Ramos (cell line): ENCODE measurements around the gene WNT4.

Experiments used
- in situ Hi-C: fragments of 300-500 bp; cut with MboI; formaldehyde crosslinking; loops from one replicate; pipeline ENCODE4 v1.14.3; 2022; ENCODE audit warnings: low sequenced_read_pairs; ENCODE audit not compliant: unreplicated experiment

The WNT4 gene

DNA sequence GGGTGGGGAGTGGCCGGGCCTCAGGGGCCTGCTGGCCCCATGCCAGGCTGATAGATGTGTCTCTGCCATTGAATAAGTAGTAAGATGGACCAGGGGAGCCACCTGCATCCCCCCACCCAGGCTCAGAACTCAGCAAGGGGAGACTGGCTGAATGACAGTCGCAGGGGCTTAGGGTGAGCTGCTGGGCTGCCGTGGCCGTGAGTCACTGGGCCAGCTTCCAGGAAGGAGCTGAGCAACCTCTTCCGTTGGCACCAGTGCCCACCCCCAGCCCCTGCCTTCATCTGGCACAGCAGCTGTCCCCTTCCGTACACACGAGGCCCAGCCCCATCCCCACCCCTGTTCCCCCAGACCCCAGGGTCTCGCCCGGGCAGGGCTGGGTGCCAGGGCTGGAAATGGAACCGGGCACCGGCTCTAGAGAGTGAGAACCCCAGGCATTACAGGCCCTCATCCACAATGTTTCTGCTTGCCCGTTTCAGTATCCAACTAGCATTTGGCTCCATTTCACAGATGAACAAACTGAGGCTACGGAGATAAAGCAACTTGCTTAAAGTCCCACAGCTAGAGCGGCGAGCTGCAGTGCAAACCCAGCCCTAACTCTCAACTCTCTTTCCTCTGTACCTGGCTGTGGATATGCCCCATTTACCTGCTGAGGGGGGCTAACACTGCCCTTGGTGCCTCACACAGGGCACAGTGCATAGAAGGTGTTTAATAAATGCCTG is 10.2 kb downstream of the WNT4 start:
- in situ Hi-C loops: loop anchor here (5.0 kb wide), 1 partner anchor 285 kb away; no protein-coding TSS in a partner anchor

DNA sequence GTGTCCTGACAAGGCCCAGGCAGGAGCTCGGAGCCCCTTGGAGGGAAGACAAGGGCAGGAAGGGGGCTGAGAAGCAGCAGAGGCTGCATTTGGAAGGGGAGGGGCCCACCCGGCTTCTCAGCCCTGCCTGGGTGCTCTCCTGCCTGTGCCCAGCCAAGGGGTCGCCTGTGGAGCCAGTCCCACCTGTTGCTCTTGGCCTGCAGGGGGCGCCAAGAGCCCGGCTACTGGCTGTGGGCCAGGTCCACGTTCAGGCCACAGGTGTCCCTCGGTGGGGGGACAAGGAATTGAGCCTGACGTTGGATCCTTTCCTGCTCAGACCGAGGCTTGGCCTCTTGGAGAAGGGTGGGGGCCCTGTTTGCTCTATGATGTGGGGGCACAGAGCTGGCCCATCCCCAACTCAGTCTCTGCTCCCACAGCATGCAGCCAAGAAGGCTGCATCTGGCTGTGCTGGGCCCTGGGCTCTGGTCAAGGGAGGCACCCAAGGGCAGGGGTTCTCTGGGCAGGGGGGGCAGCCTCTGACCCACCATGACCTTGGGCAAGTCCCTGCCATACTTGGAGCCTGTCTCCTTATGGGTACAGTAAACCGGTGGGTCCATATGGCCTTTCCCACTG is 10.9 kb downstream of the WNT4 start:
- in situ Hi-C loops: loop anchor here (5.0 kb wide), 1 partner anchor 285 kb away; no protein-coding TSS in a partner anchor

DNA sequence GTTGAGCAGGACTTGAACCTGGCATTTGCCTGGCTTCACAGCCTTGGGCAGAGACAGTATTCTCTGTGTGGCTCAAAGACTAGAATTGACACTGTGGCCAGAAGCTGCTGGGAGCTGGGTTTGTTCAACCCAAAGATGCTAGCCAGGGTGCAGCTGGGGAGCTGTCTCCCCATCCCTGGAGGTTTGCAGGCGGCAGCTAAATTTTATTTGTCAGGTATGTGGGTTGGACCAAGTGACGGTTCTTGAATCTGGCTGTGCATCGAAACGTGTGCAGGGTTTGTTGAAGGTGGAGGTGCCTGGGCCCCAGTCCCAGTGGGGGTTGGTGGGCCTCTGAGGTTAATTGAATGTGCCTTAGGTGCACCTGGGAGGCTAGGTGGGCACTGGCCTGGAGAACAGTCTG is 11.8 kb downstream of the WNT4 start:
- in situ Hi-C loops: loop anchor here (5.0 kb wide), 1 partner anchor 286 kb away; no protein-coding TSS in a partner anchor

DNA sequence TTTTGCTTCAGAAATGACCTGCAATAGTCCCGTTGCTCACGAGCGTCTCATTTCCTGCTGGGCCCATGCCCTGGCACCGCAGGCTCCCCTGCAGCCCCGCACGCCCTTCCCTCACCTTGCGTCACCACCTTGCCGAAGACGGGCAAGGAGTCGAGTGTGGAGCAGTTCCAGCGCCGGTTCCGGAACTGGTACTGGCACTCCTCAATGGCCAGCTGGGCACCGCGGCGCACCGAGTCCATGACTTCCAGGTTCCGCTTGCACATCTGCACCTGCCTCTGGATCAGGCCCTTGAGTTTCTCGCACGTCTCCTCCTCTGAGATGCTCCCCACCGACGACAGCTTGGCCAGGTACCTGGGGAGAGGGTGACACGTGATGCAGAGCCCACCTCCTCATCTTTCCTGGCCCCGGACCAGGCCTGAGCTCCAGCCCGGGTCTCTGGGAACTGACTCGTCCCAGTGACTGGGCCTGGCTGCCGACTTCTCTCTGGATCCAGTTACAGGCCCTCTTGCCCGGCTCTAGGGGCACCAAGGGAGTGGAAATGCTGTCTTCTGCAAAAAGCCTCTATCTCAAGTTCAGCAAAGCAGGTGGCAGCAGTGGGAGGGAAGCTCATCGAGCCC is 13.3 kb downstream of the WNT4 start:
- in situ Hi-C loops: loop anchor here (5.0 to 10.0 kb wide), 2 partner anchors 288 to 515 kb away; partner anchors contain the start of gene C1QC

DNA sequence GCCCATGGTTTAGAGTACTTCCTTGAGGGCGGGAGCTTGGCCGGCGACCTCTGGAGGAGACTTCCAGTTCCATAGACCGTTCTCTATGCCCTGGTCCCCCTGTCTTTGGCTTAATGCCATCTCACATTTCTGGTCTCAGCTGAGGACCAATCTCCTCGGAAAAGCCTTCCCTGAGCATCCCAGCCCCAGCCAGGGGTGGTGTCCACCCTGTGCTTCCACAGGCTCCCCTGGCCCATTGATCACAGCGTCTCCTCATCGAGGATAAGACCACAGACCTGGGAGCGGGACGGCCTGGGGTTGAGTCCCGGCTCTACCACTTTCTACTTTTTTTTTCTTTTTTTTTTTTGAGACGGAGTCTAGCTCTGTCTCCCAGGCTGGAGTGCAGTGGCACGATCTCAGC is 14.5 kb downstream of the WNT4 start:
- in situ Hi-C loops: loop anchor here (10.0 kb wide), 1 partner anchor 516 kb away; the partner anchor contains the start of gene C1QC

DNA sequence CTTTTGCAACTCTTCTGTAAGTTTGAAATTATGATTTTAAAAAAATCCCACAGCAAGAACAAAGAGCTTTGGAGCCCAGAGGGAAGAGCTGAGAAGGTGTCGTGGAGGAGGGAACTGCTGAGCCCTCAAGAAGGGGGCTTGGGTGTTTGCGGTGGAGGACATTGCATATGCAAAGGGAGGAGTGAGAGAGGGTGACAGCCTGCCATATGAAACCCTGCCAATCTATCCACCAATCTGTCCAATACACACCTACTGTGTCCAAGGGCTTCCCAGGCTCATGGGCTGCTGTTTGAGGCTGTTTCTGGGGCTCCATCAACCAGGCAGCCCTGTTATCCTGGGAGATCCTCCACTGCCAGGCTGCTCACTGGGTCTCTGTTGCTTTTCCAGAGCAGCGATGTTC is 15.2 kb downstream of the WNT4 start:
- in situ Hi-C loops: loop anchor here (10.0 kb wide), 1 partner anchor 517 kb away; the partner anchor contains the start of gene C1QC

DNA sequence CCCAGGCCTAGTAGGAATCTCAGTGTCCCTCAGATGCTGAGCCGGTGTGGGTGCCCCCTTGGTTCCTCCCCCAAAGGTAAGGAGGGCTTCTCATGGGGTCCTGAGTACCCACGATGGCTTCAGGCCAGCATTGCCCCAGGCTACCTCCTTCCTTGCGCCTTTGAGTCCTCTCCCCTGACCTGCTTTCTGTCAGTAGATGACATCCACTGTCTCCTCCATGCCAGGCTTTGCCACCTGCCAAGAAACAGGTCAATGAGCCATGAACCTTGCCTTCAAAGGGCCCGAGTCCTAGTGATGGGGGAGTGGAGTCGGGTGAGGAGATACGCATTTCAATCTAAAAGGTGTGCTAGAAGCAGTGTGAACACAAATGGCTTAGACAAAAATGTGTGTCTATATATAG is 15.6 kb downstream of the WNT4 start:
- in situ Hi-C loops: loop anchor here (10.0 kb wide), 1 partner anchor 518 kb away; the partner anchor contains the start of gene C1QC

DNA sequence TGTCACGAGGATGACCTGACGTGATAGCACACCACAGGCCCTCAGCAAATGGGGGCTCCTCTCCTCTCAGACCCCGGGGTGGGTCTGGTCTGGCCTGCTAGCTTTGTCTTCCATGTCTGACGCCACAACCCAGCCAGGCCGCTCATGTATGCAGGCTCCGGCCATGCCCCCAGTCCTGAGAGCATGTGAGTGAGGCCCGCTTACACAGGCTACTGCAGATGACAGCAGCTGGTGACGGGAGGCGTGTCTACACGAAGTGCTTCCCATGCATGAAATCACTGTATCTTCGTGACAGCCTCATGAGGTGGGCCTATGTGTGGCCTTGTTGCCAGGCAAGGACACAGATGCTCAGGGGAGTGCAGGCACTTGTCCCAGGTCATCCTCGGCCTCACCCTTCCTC is 16.4 kb downstream of the WNT4 start:
- in situ Hi-C loops: loop anchor here (10.0 kb wide), 1 partner anchor 518 kb away; the partner anchor contains the start of gene C1QC

DNA sequence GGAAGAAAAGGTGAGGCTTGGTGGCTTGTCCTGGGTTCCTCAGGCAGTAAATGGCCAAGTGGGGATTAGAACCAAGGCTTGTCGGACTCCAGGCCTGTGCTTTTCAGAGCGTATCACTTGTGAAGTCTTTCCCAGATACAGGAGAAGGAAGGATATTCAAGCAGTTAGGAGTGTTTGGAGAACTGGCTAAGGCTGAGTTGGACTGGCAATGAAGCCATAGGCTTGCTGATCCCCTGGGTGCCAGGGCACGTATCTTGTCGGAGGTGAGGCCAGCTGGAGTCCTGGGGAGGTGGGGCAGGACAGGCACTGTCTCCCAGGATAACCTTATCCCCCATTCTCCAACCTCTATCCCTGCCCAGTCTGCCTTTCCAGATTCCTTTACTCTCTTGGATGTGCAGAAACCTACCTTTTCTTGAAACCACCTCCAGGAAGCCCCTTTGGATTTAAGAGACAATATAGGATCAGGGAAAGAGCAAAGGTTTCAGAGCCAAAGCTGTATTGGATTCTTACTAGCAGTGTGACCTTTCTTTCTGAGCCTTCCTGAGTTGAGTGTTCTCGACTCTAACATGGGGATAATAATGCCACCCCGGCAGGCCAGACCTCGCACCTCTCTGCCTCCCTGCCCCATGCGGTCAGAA is 18.2 kb downstream of the WNT4 start:
- in situ Hi-C loops: loop anchor here (10.0 kb wide), 1 partner anchor 520 kb away; the partner anchor contains the start of gene C1QC

DNA sequence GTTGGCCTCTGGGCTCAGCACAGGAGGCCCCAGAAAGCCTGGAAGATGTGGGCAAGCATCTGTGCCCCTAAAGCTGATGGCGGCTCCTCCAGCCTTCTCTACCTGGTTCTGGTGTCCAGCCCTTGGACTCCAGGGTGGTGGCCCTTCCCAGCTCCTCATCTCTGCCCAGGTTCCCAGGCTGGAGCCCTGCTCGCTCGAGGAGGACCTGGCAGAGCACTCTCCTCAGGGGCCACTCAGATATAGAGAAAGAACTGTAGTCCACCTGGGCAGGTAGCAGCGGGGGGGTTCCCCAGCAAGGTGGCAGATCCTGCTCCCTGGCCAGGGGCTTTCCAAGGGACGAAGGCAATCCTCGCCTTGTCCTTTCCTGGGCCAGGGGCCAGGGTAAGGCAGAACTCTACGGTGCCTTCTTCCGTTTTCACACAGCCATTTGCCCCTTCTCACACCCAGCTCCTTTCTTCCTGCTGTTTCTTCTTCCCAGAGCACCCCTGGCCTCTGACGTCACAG is 18.9 kb downstream of the WNT4 start:
- in situ Hi-C loops: loop anchor here (10.0 kb wide), 1 partner anchor 521 kb away; the partner anchor contains the start of gene C1QC

DNA sequence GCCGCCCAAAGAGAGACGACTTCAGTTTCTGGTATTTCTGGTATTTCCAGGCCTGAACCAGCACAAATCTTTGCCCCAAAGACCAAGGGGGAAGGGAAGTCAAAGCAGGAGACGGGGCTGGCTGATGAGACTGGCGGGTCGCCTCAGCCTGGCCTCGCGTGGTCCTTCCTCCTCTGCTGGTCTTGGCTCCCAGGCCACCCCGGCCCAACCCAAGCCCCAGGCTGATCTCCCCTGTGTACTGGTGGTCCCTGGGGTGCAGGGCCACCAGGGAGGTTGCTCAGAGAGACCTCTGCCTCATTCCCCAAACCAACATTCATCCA is 19.9 kb downstream of the WNT4 start:
- in situ Hi-C loops: loop anchor here (10.0 kb wide), 1 partner anchor 522 kb away; the partner anchor contains the start of gene C1QC

DNA sequence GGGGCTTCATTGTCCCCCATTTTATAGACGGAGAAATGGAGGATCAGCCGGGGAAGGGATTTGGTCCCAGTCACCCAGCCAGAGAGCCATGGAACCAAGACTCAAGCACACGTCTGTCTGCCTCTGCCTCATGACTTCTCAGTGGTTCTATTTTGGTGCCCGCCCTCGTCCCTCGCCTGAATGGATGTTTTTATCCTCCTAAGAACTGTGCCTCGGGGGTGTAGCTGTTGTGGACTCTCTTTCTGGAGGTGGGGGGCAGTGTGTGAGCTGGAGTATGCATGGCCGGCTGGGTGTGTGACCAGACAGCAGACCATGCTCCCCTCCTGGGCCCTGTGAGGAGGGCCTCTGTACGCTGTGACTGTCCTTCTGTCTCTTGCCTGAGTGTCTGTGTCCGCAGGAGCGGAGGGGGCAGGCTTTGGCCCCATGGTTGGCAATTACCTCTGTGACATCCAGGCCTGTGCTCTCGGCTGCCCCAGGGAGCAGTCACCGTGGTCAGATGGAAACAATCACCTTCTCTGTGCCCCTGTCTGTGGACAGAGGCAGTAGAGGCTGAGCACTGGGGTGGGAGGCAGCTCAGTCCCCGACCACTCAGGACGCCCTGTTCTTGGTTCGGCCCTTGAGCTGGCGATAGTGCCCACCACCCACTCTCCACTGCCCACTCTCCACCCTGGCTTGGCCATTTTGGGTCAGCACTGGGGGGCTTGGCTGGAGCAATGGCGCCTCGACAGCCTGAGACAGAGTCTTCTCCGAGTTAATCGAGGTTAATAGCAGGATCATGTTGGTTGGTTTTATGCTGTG is 20.4 kb downstream of the WNT4 start:
- in situ Hi-C loops: loop anchor here (10.0 kb wide), 1 partner anchor 522 kb away; the partner anchor contains the start of gene C1QC

DNA sequence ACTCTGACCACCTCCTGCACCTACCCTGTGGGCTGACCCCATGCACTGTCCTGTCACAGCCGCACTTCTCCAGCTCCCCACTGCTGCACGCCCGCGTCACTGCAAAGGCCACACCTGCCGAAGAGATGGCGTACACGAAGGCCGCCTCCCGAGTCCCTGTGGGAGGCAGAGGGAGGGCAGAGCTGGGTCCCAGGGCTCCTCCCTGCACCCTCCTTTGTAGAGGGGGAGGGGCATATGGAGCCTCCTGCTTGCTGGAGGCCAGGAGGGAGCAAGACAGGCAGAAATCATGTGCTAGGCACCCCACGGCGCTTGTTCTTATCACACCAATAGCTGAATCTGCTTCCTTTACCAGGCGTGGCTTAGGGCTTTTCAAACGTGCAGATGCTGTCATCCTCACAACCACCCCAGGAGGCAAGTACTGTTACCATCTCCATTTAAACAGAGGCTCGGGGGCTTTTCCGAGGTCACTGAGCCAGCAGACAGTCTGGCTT is 21.4 kb downstream of the WNT4 start:
- in situ Hi-C loops: loop anchor here (10.0 kb wide), 1 partner anchor 523 kb away; the partner anchor contains the start of gene C1QC

DNA sequence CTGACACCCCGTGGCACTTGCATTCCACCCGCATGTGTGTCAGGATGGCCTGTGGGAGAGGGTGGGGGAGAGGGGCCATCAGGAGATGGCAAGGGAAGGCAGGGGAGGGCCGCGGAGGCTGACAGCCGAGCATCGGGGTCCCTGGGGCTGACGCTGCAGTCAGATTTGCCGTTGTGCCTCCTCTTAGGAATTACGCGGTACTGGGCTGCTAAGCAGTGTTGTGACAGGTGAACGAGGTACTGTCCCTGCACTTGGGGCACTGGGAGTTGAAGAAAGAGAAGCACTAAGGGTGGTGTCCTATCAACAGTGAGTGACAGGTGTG is 22.5 kb downstream of the WNT4 start:
- in situ Hi-C loops: loop anchor here (10.0 kb wide), 1 partner anchor 524 kb away; the partner anchor contains the start of gene C1QC

DNA sequence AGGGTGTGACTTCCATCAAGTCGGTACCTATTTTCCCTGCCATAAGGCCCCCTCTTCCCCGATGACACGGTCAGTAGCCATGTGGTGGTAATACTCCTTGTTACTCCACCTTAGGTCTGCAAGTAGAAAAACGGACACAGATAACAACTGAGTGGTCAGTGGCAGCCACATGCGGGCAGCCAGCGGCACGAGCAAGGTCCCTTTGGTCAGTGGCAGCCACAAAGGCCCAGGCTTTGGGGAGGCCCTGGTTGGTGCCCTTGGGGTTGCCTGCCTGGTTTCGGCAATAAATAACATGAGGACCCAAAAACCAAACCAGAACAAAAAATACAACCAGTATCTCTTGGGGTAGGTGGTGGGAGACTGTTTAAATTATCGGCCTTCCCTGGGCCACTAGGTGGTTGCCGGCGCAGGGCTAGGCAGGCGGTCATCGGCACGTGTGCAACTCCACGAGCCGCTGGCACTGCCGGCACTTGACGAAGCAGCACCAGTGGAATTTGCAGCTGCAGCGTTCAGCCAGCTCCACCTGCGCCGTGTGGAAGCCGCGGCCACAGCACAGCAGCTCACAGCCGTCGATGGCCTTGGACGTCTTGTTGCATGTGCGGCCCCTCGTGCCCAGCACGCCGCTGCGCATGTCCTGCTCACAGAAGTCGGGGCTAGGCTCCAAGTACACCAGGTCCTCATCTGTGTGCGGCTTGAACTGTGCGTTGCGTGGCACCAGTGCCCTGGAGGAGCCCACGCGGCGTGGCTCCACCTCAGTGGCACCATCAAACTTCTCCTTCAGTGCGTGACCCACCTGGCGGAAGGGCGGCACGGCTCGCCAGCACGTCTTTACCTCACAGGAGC is 23.1 kb downstream of the WNT4 start:
- in situ Hi-C loops: loop anchor here (10.0 kb wide), 1 partner anchor 525 kb away; the partner anchor contains the start of gene C1QC

DNA sequence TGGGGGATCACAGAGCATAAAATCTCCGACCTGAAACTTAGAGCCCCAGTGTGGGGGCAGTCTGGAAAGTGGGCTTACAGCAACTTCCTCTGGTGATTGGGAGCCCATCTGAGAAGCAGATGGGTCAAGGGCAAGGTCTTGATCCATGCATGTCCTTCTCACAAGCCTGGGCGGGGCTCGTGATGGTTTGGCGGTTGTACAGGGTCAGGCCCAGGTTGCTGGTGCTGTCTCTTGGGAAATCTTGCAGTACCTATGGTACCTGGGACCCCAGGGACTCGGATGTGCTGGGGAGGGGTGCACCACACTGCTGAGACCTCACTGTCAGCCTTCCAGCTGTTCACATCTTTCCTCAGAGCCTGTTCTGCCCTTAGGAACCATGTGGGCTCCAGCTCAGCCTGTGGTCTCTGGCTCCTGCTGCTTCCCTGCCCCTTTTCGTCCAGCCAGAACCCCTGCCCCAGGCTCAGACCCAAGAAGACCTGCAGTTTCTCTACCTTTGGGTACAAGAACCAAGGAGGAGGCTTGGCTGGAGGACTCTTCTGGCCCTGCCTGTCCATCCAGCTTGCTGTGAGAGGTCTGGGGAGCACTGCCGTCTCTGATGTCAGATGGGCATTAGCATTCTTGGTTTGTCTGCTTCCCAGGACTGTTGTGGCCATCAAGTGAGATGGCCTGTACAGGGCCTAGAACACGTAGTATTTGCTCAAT is 24.5 kb downstream of the WNT4 start:
- in situ Hi-C loops: no loop called here

DNA sequence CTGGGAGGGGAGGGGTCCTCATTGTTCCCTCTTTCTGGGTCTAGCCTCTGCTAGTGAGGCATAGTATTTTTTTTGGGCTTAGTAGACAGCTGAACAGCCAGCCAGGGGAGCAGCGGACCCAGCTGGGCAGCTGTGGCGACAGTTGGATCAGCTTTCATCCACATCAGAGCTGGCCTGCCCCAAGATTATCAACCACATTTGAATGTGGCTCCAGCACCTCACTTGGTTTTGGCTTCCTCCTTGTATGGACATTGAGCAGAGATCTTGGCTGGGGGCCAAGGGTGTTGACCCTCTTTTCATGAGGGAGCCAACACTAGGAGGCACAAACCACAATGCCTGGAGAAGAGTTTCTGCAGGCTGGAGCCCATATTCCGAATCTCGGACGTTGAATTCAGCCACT is 25.0 kb downstream of the WNT4 start:
- in situ Hi-C loops: no loop called here

DNA sequence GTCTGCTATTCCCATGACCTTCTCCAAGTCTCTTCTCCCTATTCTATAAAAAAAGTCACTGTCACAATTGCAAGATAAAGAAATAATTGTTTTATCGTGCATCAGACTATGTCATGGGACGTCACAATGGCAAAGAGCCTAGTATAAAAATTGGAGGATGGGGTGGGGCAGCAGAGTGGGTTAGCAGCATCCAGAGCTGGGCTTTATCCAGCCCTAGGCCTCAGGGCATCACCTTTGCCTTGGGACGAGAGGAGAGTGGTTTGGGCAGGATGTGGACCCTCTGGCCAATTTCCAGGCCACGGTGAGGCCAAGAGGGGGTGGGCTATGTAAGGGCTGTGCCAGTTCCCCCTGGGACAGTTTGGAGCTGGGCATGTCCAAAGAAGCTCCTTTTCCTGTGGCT is 25.7 kb downstream of the WNT4 start:
- in situ Hi-C loops: no loop called here
